WERI-Rb-1 (cell line): ENCODE data around the gene HEMK1.
A peak's percentile ranks its signal among the peaks of the same experiment; 100 is the strongest.

Experiments
- DNase-seq: peaks from one replicate; pipeline ENCODE4 v3.0.0-alpha.2; 2020
- H3K27ac ChIP-seq: fragments of 250-450 bp; sonication (Bioruptor Pico); 2 replicates; pipeline ENCODE4 v1.5.1; 2020; ENCODE audit warnings: mild to moderate bottlenecking, moderate library complexity
- H3K27me3 ChIP-seq: fragments of 250-450 bp; sonication (Bioruptor Pico); 2 replicates; pipeline ENCODE4 v1.5.1; 2021; ENCODE audit warnings: mild to moderate bottlenecking, low read depth, moderate library complexity; ENCODE audit not compliant: insufficient read depth, severe bottlenecking
- H3K36me3 ChIP-seq: fragments of 250-450 bp; sonication (Bioruptor Pico); 2 replicates; pipeline ENCODE4 v1.5.1; 2020; ENCODE audit warnings: mild to moderate bottlenecking, moderate library complexity
- H3K4me3 ChIP-seq: 2 replicates; pipeline ENCODE4 v1.5.1; 2011; ENCODE audit warnings: low read depth, mild to moderate bottlenecking, control low read depth, low read length
- H3K9me3 ChIP-seq: fragments of 250-450 bp; sonication (Bioruptor Pico); 2 replicates; pipeline ENCODE4 v1.5.1; 2021; ENCODE audit warnings: mild to moderate bottlenecking, moderate library complexity; ENCODE audit not compliant: severe bottlenecking
- TF ChIP-seq, protein P1 (sequence below): IDR thresholded peaks from 2 replicates; pipeline ENCODE4 v1.5.1; 2011; ENCODE audit warnings: low read depth, mild to moderate bottlenecking, control low read depth, inconsistent platforms, low read length

Gene HEMK1

DNA sequence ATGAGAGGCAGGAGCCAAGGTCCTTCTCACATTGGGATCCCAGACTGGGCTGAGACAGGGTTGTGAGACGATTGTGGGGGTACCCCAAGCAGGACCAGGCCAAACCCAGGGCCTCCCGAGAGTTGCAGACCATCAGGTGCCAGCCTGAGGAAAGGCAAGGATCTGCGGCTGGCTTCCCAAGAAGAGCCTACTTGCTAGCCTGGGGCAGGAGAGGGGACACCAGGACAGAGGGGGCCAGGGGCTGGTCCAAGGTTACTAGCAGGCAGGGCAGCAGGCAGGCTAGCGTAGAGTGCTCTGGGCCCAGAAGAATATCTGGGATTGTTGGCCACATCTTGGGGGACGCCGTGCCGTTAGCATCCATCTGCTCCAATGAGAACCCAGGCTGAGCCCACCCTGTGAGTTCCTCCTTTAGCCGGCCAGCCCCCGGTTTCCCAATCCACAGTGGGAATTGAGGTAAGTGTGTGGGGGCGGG lies 41.7 kb downstream of the HEMK1 start:
- no peak for DNase-seq
- TF ChIP-seq, protein P1, sequence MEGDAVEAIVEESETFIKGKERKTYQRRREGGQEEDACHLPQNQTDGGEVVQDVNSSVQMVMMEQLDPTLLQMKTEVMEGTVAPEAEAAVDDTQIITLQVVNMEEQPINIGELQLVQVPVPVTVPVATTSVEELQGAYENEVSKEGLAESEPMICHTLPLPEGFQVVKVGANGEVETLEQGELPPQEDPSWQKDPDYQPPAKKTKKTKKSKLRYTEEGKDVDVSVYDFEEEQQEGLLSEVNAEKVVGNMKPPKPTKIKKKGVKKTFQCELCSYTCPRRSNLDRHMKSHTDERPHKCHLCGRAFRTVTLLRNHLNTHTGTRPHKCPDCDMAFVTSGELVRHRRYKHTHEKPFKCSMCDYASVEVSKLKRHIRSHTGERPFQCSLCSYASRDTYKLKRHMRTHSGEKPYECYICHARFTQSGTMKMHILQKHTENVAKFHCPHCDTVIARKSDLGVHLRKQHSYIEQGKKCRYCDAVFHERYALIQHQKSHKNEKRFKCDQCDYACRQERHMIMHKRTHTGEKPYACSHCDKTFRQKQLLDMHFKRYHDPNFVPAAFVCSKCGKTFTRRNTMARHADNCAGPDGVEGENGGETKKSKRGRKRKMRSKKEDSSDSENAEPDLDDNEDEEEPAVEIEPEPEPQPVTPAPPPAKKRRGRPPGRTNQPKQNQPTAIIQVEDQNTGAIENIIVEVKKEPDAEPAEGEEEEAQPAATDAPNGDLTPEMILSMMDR: no peak
- peaks cover 27% of the 10 kb centered on the region for H3K36me3 ChIP-seq
- H3K27me3 ChIP-seq: no peaks in the 10 kb centered on the region
- H3K9me3 ChIP-seq: no peaks in the 10 kb centered on the region
- peak overlapping the region; percentile 73 for H3K4me3 ChIP-seq
- peak overlapping the region; percentile 85 for H3K27ac ChIP-seq

DNA sequence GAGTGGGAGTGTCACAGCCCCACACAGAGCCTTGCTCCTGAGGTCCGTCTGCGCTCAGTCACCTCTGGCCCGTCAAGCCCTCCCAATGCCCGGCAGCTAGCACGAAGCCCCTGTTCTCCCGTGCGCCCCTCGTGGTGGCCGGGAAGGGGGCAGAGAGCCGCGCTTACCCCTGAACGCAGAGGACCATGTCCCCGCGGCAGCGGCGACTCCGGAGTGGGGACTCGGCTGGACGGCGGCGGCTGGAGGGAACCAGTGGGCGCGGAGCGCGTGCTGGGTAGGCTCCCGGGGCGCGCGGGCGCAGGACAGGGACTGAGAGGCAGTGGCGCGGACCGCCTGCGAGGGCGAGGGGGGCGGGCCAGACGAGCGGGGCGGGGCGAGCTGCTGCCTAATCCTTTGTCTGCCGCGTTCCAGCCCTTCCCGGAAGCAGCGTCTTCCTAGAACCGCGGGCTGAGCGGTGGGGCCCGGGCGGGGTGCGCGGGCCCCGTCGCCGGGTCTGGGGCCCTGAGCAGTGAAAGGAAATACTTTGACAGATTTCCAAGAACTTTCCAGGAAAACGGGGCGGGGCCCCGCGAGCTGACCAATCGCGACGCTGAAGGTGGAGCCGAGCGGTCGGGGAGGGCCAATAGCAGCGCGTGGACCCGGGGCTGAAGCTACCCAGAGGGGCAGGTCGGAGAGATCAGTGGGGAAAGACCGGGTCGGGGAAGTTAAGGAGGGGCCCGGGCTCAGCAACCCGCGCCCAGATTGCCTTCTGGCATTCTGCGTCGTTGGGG lies 42.3 kb downstream of the HEMK1 start, which contains the start of gene CISH:
TSS of gene CISH (minus strand) at position 311 of the 770 bp plus-strand sequence. CDS start at position 187, 124 bp downstream.
- H3K36me3 ChIP-seq: peaks cover 20% of the 10 kb centered on the region
- H3K9me3 ChIP-seq: no peaks in the 10 kb centered on the region
- peak within 1 kb of the TSS; percentile 73 for H3K4me3 ChIP-seq
- peak; percentile 97 for DNase-seq
- no peaks in the 10 kb centered on the region for H3K27me3 ChIP-seq
- H3K27ac ChIP-seq: peak within 1 kb of the TSS; percentile 85
- TF ChIP-seq, protein P1: peak; percentile 56; the same call in 1 of the 2 replicates

GRCh38 chr3:50612234-50612882 lies 43.0 kb downstream of the HEMK1 start:
- Histone ChIP-seq H3K27me3 (no peaks in the 10 kb centered on the region), H3K27ac (peak overlapping the region; percentile 85), H3K4me3 (peak overlapping the region; percentile 73), H3K9me3 (no peaks in the 10 kb centered on the region), H3K36me3 (peaks cover 14% of the 10 kb centered on the region)
- TF ChIP-seq, protein P1: no peak
- DNase-seq: peak; percentile 35

GRCh38 chr3:50612970-50613846 lies 43.9 kb downstream of the HEMK1 start:
- no peak overlapping the region for H3K27ac ChIP-seq
- no peaks in the 10 kb centered on the region for H3K9me3 ChIP-seq
- no peaks in the 10 kb centered on the region for H3K27me3 ChIP-seq
- no peak for DNase-seq
- H3K4me3 ChIP-seq: no peak overlapping the region
- H3K36me3 ChIP-seq: peaks cover 7% of the 10 kb centered on the region
- TF ChIP-seq, protein P1: no peak

DNA sequence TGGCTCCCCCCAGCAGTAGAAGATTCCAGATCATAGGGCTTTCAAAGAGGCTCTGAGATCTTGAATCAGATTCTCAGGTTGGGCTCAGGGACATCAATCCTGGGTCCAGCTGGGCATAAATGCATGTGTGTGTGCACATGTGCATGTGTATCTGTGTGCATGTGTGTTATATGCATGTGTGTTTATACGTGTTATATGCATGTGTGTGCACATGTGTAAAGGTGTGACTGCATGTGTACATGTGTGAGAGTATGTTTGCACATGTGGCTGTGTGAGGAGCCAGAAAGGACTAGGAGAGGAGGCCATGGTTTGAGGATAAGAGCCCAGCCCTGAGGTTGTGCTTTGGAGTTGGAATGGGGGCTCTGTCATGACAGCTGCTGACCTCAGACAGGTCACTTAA lies 45.9 kb downstream of the HEMK1 start:
- H3K36me3 ChIP-seq: no peaks in the 10 kb centered on the region; the same call in none of the 2 replicates
- TF ChIP-seq, protein P1: no peak
- no peaks in the 10 kb centered on the region for H3K27me3 ChIP-seq
- H3K9me3 ChIP-seq: no peaks in the 10 kb centered on the region
- no peak for DNase-seq
- no peak overlapping the region for H3K4me3 ChIP-seq
- H3K27ac ChIP-seq: no peak overlapping the region
